Activated naive CD8-positive, alpha-beta T cell (primary cell): ENCODE measurements around the gene RAB31.

ENCODE experiments used
- H3K27ac Mint-ChIP-seq: one replicate; pipeline ENCODE4 v1.8.0; 2021; ENCODE audit warnings: mixed read lengths
- H3K27me3 Mint-ChIP-seq: one replicate; pipeline ENCODE4 v1.8.0; 2021; ENCODE audit warnings: mixed read lengths
- H3K36me3 Mint-ChIP-seq: one replicate; pipeline ENCODE4 v1.8.0; 2021; ENCODE audit warnings: mixed read lengths
- H3K4me1 Mint-ChIP-seq: one replicate; pipeline ENCODE4 v1.8.0; 2021; ENCODE audit warnings: low read depth, mixed read lengths
- H3K4me3 Mint-ChIP-seq: one replicate; pipeline ENCODE4 v1.8.0; 2021; ENCODE audit warnings: mild to moderate bottlenecking, mixed read lengths
- H3K9me3 Mint-ChIP-seq: one replicate; pipeline ENCODE4 v1.8.0; 2021; ENCODE audit warnings: low read depth, mixed read lengths

Gene RAB31

GRCh38 chr18:9788140-9788539, 80.0 kb downstream of the RAB31 start:
- H3K27me3 Mint-ChIP-seq, result peaks cover 13% of the 10 kb centered on the region
- H3K36me3 Mint-ChIP-seq, result no peaks in the 10 kb centered on the region

DNA sequence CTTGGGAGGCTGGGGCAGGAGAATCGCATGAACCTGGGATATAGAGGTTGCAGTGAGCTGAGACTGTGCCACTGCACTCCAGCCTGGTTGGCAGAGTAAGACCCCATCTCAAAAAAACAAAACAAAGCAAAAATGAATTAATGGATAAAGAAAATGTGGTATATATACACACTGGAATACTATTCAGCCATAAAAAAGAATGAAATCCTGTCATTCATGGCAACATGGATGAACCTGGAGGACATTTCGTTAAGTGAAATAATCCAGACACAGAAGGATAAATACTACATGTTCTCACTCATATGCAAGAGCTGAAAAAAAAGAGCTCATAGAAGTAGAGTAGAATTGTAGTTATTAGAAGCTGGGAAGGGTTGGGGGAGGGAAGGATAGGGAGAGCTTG, 80.8 kb downstream of the RAB31 start:
- Mint-ChIP-seq H3K27ac (no peak overlapping the region), H3K9me3 (no peaks in the 10 kb centered on the region), H3K36me3 (no peaks in the 10 kb centered on the region), H3K4me1 (no peaks in the 10 kb centered on the region), H3K4me3 (no peak overlapping the region), H3K27me3 (peaks cover 13% of the 10 kb centered on the region)

More at GRCh38 chr18:9788140-9788539, 80.0 kb downstream of the RAB31 start:
- Mint-ChIP-seq H3K4me1 (no peaks in the 10 kb centered on the region), H3K4me3 (no peak overlapping the region), H3K9me3 (no peaks in the 10 kb centered on the region), H3K27ac (no peak overlapping the region)

- no peaks in the 10 kb centered on the region for H3K9me3 Mint-ChIP-seq
- H3K27me3 Mint-ChIP-seq, result peaks cover 8% of the 10 kb centered on the region
- no peak overlapping the region for H3K4me3 Mint-ChIP-seq
- H3K4me1 Mint-ChIP-seq, result no peaks in the 10 kb centered on the region
- no peaks in the 10 kb centered on the region for H3K36me3 Mint-ChIP-seq
- H3K27ac Mint-ChIP-seq, result no peak overlapping the region
These were observed 82.2 kb downstream of the RAB31 start for GRCh38 chr18:9790261-9790660.

- Mint-ChIP-seq H3K27me3 (peaks cover 8% of the 10 kb centered on the region), H3K36me3 (no peaks in the 10 kb centered on the region), H3K4me1 (no peaks in the 10 kb centered on the region), H3K9me3 (no peaks in the 10 kb centered on the region), H3K4me3 (no peak overlapping the region), H3K27ac (no peak overlapping the region)
These were observed 83.9 kb downstream of the RAB31 start for GRCh38 chr18:9791991-9792390.

- Mint-ChIP-seq H3K27ac (no peak overlapping the region), H3K4me1 (no peaks in the 10 kb centered on the region), H3K9me3 (no peaks in the 10 kb centered on the region), H3K27me3 (peaks cover 8% of the 10 kb centered on the region), H3K4me3 (no peak overlapping the region), H3K36me3 (no peaks in the 10 kb centered on the region)
These were observed 84.6 kb downstream of the RAB31 start for GRCh38 chr18:9792565-9793245.

DNA sequence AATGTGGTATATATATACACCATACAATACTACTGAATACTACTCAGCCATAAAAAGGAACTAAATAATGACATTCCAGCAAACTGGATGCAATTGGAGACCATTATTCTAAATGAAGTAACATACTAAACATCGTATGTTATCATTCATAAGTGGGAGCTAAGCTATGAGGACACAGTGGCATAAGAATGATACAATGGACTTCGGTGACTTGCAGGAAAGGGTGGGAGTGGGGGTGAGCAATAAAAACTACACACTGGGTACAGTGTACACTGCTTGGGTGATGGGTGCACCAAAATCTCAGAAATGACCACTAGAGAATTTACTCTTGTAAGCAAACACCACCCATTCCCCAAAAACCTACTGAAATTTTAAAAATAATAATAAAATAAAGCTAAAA, 87.9 kb downstream of the RAB31 start:
- H3K4me3 Mint-ChIP-seq, result no peak overlapping the region
- H3K9me3 Mint-ChIP-seq, result no peaks in the 10 kb centered on the region
- peaks cover 3% of the 10 kb centered on the region for H3K27me3 Mint-ChIP-seq
- no peak overlapping the region for H3K27ac Mint-ChIP-seq
- no peaks in the 10 kb centered on the region for H3K4me1 Mint-ChIP-seq
- no peaks in the 10 kb centered on the region for H3K36me3 Mint-ChIP-seq

DNA sequence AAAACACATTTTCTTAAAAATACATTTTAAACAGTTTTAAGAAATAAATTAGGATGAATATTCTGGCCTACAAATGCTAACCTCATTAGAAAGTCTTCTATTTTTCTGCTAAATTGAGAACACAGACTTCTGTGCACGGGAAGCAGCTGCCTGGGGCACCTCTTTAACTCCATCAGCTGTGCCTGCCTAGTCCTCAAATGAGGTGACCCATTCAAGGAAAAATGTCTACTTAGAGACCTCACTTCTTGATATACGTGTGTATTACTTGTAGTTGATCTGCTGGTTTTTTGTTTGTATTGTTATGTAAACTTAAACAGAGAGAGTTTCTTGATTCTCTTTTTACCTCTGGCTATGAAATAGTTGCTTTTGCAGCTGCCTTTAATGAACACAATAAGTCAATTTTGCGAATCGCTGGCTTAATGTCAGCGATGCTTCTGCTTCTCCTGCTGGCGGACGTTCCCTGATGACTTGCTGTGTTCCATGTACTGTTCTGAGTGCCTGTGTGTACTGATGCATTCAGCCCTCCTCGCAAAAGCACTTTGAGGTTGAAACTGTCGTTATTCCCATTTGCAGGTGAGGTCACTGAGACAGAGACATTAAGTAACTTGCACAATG, 88.9 kb downstream of the RAB31 start:
- Mint-ChIP-seq H3K36me3 (no peaks in the 10 kb centered on the region), H3K4me3 (no peak overlapping the region), H3K27me3 (peaks cover 4% of the 10 kb centered on the region), H3K9me3 (no peaks in the 10 kb centered on the region), H3K27ac (no peak overlapping the region), H3K4me1 (no peaks in the 10 kb centered on the region)

DNA sequence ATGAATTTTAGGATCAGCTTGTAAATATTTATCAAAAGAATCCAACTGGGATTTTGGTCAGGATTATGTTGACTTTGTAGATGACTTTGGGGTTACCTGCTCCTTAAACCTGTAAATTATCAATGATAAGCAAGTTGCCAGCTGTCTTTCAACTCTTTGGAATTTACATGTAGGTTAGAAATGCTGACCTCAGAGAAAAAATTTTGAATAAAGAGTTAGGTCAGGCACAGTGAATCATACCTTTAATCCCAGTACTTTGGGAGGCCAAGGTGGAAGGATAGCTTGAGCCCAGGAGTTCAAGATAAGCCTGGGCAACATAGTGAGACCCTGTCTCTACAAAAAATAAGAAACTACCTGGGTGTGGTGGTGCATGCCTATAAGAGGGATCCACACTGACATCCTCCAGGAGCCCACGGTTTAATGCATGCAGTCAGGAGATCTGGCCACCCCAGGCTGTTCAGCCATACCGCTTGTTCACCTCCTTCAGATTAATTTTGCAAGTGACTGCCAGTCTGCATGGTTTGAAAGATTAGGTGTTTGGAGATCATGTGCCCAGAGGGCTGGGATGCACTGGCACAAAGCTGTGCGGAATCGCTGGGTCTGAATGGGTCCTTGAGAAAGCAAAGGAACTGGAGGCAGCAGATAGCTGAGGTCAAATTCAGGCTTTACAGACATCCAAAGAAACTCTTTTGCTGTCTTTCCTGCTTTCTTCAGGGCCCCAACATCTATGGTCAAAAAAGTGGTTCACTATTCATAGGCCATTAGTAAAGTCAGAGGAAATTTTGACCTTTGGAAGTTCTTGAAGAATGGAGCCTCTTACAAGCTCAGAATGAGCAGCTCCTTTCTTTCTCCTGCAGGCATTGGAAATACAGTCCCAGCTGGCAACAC, 94.3 kb downstream of the RAB31 start:
- Mint-ChIP-seq H3K36me3 (no peaks in the 10 kb centered on the region), H3K9me3 (no peaks in the 10 kb centered on the region), H3K27me3 (peaks cover 6% of the 10 kb centered on the region), H3K4me1 (no peaks in the 10 kb centered on the region), H3K4me3 (no peak overlapping the region), H3K27ac (no peak overlapping the region)

GRCh38 chr18:9803063-9803697, 95.1 kb downstream of the RAB31 start:
- H3K27ac Mint-ChIP-seq, result no peak overlapping the region

GRCh38 chr18:9803698-9804516, 95.8 kb downstream of the RAB31 start:
- H3K36me3 Mint-ChIP-seq, result no peaks in the 10 kb centered on the region
- no peaks in the 10 kb centered on the region for H3K4me1 Mint-ChIP-seq
- H3K27me3 Mint-ChIP-seq, result peaks cover 6% of the 10 kb centered on the region
- no peak overlapping the region for H3K4me3 Mint-ChIP-seq
- no peak overlapping the region for H3K27ac Mint-ChIP-seq
- no peaks in the 10 kb centered on the region for H3K9me3 Mint-ChIP-seq

More at GRCh38 chr18:9803063-9803697, 95.1 kb downstream of the RAB31 start:
- Mint-ChIP-seq H3K36me3 (no peaks in the 10 kb centered on the region), H3K4me1 (no peaks in the 10 kb centered on the region), H3K9me3 (no peaks in the 10 kb centered on the region), H3K27me3 (peaks cover 6% of the 10 kb centered on the region), H3K4me3 (no peak overlapping the region)

GRCh38 chr18:9804517-9805104, 96.5 kb downstream of the RAB31 start:
- no peaks in the 10 kb centered on the region for H3K9me3 Mint-ChIP-seq
- H3K4me3 Mint-ChIP-seq, result no peak overlapping the region
- H3K27me3 Mint-ChIP-seq, result peaks cover 6% of the 10 kb centered on the region
- H3K36me3 Mint-ChIP-seq, result no peaks in the 10 kb centered on the region
- H3K4me1 Mint-ChIP-seq, result no peaks in the 10 kb centered on the region
- no peak overlapping the region for H3K27ac Mint-ChIP-seq

DNA sequence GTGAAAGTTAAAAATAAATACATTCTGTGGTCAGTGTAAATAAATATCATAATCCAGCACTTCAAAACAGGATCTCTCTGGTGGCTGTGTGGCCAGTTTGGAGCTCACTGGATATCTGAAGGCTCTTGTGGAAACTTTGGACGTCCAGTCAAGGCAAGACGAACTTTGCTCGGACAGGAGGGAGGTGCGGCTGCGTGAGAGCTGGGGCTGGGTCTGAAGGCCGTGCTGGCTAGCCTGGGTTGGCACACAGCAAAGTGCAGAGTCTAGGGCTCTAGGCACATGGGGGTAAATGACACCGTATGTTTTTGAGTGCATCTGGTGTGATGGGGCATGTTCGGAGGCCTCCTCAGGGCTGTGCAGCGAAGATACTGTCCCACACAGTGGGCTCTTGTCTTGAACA, 98.8 kb downstream of the RAB31 start:
- H3K9me3 Mint-ChIP-seq, result no peaks in the 10 kb centered on the region
- peaks cover 5% of the 10 kb centered on the region for H3K27me3 Mint-ChIP-seq
- no peak overlapping the region for H3K27ac Mint-ChIP-seq
- H3K36me3 Mint-ChIP-seq, result no peaks in the 10 kb centered on the region
- H3K4me3 Mint-ChIP-seq, result no peak overlapping the region
- no peaks in the 10 kb centered on the region for H3K4me1 Mint-ChIP-seq

DNA sequence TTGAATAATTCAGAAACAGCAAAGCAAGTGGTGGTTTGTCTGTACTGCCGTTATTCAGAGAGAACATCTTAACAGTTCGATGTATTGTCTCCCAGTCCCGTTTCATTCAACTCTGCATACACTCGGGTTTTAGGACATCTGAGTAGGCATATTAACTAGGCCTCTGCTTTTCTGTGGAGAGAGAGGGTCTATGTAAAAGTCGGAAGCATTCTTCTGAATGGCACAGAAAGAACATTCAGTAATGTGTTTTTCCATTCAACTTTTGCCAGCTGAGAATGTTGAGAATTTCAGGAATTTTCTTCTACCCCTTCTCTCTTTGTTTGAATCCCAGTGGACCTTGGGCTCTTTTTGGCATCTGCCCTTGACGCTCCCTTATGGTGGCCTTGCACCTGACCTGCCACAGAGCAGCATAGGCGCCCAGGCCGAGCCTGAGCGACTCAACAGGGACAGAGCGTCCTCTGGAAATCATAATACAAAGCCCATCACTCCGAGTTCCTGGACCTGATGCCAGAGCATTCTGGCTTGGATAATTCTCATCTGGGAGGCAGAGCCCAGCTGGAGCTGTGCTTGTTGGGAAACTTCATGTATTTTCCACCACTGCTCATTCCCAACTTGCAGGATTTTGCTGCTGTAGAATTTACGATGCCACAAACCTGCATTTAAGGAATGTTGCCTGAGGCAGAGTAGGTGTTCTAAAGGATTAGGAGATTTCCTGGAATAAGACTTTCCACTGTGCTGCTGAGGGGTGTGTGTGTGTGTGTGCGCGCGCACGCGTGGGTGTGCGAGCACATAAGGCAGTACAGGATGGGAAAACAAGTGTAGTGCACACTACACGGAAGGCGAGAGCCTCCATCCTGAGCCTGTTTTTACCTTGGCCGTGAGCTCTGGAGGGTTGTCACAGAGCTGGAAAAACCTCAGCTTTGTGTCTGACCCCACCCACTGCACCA, 100.5 kb downstream of the RAB31 start:
- H3K4me3 Mint-ChIP-seq, result no peak overlapping the region
- no peak overlapping the region for H3K27ac Mint-ChIP-seq
- no peaks in the 10 kb centered on the region for H3K4me1 Mint-ChIP-seq
- H3K9me3 Mint-ChIP-seq, result no peaks in the 10 kb centered on the region
- H3K27me3 Mint-ChIP-seq, result peaks cover 5% of the 10 kb centered on the region
- no peaks in the 10 kb centered on the region for H3K36me3 Mint-ChIP-seq
